Activated T-cell treated with anti-CD3 and anti-CD28 coated beads for 4 hours (primary cell): ENCODE results near the gene TAS1R2.

ENCODE experiments used
- DNase-seq: peaks from one replicate; pipeline ENCODE4 v3.0.0-alpha.2; 2020

The TAS1R2 gene

DNA sequence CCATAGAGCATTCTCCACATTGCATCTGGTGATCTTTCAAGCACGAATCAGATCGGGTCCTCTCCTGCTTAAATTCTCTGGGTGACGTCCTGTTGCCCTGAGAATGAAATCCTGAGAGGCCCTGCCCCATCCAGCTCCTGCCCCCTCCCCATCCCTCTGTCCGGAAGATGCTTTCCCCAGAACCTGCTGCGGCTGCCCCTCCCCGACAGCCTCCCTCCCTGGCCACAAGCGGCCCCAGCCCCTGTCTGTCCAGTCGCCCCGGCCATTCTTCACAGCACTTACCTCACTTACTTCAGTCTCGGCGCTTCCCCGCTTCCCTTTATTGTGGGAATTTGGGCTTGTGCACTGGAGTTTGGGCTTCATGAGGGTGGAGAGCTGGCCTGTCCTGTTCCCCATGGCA is 40.3 kb downstream of the TAS1R2 start:
- DNase-seq: no peak

- DNase-seq: no peak
These were observed 41.5 kb downstream of the TAS1R2 start for GRCh38 chr1:18817795-18818435.

- DNase-seq: no peak
These were observed 42.1 kb downstream of the TAS1R2 start for GRCh38 chr1:18817316-18817715.

DNA sequence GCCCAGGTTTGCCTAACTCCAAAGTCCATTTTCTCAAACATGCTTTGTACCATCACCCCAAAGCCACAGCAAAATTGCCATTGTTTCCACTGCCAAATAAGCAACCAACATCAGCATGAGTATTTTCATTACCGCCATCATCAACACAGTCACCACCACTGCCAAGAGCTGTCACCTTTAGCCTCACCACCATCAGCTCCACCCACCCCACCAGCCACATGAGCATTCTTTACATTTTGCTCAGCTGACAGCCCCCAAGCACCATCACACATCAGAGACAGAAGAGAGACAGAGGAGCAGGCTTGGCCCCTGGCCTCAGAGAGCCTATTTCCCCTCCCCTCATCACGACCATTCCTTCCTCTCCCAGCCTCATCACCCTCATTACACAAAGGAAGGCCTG is 42.7 kb downstream of the TAS1R2 start:
- no peak for DNase-seq

- DNase-seq: no peak
These were observed 44.5 kb downstream of the TAS1R2 start for GRCh38 chr1:18814874-18815531.

DNA sequence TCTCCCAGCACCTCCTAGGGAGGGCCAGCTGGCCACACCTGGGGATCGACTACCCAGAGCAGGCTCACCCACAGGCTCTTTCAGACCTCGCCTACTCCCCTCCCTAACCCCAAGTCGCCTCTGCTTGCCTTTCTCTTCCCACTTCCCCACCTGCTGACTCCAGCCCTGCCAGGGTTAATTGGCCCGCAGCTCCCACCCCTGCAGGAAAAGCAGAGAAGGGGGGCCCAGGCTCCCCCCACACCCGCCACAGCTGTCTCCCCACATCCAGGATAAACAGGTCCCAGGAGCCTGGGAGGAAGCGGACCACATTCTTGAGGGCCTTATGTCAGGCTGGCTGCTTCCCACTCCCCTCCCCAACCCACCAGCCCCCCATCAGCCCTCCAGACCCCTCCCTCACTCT is 45.0 kb downstream of the TAS1R2 start:
- no peak for DNase-seq

GRCh38 chr1:18812453-18812939 is 47.0 kb downstream of the TAS1R2 start:
- no peak for DNase-seq

DNA sequence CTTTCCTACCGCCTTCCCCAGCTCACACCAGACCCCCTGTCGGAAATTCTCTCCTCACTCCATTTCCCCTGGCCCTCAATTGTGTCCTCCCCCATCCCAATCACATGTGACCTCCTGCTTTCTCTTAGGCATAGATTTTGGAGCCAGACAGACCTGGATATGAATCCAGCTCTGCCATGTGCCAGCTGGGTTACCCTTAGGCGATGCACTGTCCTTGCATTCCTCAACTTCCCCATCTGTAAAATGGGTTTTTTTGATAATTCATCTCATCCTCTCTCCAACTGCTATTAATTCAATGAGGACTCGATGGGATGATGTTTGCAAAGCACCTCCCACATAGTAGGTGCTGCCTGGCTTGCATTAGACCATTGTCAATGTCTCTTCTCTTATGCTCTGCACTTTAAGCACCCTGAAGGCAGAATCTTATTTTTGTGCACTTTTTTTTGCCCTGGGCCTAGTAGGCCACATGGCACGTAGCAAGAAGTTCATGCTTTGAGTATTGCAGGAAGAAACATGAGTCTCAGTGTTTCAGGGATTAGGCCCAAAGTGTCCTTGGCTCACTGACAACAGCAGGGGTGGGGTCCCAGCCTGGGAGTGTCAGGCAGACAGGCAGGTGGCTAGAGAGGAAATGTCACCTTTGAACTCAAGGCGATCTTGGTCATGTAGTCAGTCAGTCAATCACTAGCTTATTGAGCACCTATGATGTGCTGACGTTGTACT is 47.6 kb downstream of the TAS1R2 start:
- DNase-seq: no peak

- DNase-seq: no peak
These were observed 49.2 kb downstream of the TAS1R2 start for GRCh38 chr1:18809953-18810899.

DNA sequence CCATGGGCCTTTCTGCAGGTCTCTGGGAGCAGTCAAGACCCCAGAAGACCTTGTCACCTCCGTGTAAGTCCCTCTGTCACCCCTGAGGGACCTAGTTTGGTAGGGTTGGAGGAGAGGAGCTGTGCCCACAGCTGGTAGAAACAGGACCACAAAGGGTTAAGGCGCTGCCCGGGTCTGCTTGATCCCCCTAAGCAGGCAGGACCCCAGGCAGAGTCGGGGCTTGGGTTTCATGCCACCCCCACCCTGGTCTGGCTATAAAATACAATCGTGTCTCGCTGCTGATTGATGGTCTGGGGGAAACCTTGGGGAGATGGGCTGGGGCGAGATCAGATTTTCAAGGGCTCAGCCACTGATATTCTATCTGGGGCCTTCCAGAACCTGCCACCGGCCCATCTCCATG is 50.9 kb downstream of the TAS1R2 start:
- DNase-seq: no peak

DNA sequence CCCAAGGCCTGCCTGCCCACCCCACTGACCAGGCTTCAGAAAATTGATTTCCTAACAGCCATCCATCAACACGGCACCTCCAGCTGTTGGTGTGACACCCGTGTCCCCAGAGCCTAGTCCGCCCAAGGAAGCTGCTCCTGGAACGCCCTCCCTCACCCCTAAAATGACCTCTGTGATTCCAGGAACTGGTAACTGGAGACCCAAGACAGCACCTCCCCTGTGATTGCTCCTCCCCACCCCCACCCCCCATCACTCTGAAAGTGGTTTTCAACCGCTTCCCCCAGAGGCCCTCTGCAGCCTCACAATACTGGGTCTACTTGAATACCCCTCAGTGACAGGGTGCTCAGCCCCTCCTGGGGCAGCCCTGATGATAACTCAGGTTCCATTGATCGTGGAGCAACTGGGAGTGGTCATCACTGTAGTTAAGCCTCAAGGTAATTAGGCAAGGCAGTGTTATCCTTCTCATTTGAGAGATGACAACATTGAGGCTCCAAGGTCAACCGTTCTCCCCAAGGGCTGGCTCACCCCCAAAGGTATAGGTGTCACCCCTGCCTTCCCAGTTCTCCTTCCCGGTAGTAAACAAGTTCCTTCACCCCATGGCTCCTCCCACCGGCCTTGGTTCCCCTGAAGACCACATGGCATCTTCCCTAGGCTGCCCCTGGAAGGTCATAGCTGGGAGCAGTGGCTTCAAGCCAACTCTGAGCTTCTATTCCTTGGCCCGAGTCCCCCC is 52.0 kb downstream of the TAS1R2 start:
- no peak for DNase-seq

- DNase-seq: no peak
These were observed 53.3 kb downstream of the TAS1R2 start for GRCh38 chr1:18805925-18806849.

GRCh38 chr1:18805150-18805879 is 54.1 kb downstream of the TAS1R2 start:
- no peak for DNase-seq

DNA sequence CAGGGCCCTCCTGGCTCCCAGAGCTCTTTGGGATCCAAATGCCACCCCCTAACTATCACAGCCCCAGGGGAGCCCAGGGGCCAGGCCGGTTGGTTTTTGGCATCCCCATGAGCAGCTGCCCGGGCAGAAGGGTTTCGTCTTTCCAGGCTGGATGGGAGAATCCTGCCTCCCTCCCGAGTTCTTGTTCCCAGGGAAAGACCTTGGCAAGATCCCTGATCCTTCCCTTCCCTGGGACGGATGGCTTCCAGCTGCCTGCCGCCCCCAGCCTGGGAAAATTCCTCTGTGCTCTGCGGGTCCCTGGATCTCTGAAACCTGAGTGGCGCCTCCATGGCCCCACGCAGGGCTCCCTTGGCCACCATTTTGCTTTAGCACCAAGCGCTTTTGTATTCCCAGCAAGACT is 55.6 kb downstream of the TAS1R2 start:
- no peak for DNase-seq

DNA sequence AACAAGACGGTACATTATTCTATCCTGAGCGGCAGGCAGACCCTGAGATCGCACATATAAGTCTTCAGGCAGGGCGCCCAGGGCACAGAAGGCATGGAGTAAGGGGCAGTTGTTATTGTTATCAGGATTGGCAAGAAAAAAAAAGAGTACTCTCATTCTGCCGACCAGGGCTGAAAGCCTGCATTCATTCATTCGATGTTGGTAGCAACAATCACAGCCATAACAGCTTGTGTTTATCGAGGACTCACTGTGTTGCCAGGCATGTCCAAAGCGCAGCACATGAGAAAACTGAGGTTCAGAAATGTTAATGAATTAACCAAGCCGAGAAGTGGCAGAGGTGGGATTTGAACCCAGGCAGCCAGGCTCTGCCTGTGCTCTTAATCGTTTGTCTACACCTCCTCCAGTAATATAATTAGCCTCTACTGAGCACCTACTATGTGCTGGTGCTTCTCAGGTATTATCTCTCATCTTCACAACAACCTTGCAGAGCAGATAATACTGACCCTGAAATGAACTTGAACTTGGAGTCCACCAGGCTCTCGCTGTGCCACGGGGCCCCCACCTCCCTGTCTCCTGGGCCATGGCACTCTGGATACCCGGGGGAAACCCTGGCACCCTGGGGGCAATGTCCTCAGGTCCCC is 56.2 kb downstream of the TAS1R2 start:
- DNase-seq: no peak

- DNase-seq: no peak
These were observed 57.2 kb downstream of the TAS1R2 start for GRCh38 chr1:18802231-18802630.

GRCh38 chr1:18800258-18800657 is 59.2 kb downstream of the TAS1R2 start:
- DNase-seq: no peak

DNA sequence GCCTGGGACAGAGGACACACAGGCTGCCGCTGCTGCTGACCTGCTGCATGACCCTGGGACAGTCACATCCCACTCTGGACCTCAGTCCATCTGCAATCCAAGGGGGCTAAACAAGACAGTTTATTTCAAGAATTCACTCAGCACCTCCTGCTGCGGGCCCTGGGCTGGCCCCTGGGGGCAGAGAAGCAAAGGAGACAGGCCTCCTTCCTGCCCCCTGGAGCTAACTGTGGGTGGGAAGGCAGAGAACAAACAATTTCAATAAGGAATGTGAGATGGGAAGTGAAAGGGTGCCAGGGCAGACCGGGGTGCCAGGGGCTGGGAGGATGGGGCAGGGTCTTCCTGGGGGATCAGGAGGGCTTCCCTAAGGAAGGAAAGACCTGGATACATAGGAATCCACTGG is 60.0 kb downstream of the TAS1R2 start:
- DNase-seq: no peak

DNA sequence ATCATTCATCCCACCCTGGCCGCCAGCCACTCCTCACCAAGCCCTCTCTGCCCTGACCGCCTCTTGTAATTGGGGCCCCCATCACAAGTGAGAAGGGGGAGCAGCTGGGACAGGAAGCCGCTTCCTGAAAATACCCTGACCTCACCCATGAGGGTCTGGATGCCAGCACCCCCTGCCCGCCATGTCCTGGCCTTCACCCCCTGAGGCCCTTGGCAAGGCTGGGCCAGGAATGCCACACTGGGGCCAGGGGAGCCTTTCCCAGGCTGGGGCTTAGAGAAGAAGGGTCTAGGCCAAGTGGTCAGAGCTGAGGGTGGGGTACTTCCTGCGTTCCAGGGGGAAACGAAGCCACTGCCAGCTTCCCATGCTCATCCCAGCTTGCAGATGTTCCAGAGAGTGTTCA is 60.5 kb downstream of the TAS1R2 start:
- DNase-seq: no peak

DNA sequence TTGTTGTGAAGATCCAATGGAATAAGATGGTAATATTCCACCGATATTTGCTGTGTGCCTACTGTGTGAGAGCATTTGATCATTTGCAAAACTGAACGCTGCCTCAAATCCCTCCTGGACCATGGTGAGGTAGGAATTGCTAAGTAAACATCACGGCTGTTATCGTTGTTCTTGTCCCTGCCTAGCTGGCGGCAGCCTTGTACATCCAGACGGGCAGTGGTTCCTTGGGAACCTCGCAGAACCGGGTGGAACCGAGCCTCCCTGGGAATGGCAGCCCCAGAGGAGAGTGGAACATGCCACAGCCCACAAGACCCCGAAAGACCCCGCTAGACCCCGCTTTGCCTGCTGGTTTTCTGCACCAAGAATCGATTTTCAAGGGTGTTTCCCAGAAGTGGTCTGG is 60.9 kb downstream of the TAS1R2 start:
- DNase-seq: no peak
